ENCODE results near the gene ATRNL1.

DNA sequence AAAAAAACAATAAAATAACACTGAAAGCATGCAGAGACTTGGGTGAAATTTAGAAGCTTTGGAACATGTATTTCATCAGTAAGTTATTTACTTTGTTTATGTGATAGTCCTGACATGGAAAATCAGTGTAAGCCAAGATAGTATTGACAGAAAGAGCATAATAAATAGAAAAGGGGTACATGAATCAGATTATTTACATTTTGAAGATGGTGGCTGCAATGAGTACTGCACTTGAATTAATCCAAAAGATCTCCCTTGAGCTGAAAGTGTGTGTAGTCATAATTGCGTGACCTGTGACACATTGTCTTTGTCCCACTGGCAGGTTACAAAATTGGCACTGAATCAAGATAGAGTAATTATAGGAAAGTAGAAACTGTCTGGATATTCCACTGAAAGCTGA lies 617.0 kb downstream of the ATRNL1 start:
- peak in 1 of 5 experiments; percentile 15 for TF ChIP-seq CTCF (IDR thresholded peaks at IDR 0.05)
- TF ChIP-seq EP300 (IDR thresholded peaks at IDR 0.05; ENCODE audit: low read depth) = no peak
- no peak for TF ChIP-seq POLR2AphosphoS5 (IDR thresholded peaks at IDR 0.05)
- no peak for TF ChIP-seq POLR2A (IDR thresholded peaks at IDR 0.05)
